Bronchial epithelial cell (primary cell): Measurements from ENCODE around the gene DPYD. TPM values are rescaled to one million over a fixed set of nuclear protein-coding genes. Genes with fewer than 3 reads are reported as not detected.

Source experiments
- DNase-seq: peaks from one replicate; pipeline ENCODE4 v3.0.0-alpha.2; 2010; ENCODE audit warnings: low read depth
- FAIRE-seq: peaks from 2 replicates; lab custom pipeline; 2011; peaks lifted over from hg19 to GRCh38; lab: Jason Lieb, UNC
- H3K27me3 ChIP-seq: 2 replicates; pipeline ENCODE4 v1.5.1; 2011; ENCODE audit warnings: low read length; ENCODE audit not compliant: control insufficient read depth, insufficient read depth
- H3K36me3 ChIP-seq: 2 replicates; pipeline ENCODE4 v1.5.1; 2011; ENCODE audit warnings: low read length; ENCODE audit not compliant: control insufficient read depth, insufficient read depth
- H3K4me3 ChIP-seq: 2 replicates; pipeline ENCODE4 v1.5.1; 2011; ENCODE audit warnings: mild to moderate bottlenecking, low read depth, low read length, control low read depth
- CTCF ChIP-seq: IDR thresholded peaks from 2 replicates; pipeline ENCODE4 v1.5.1; 2011; ENCODE audit warnings: mild to moderate bottlenecking, moderate library complexity, low read length, control low read depth, inconsistent platforms; ENCODE audit not compliant: insufficient read depth, severe bottlenecking
- total RNA-seq: library from RNA; depleted of rRNA; stranded (reverse); fragments of >200 nt; gene quantifications from 2 replicates; pipeline ENCODE4 v1.2.1, GENCODE V29; 2014

The DPYD gene
- total RNA-seq, 1 donor from 2014 or later, result 1.6 TPM

GRCh38 chr1:97581614-97582051 is 339.2 kb downstream of the DPYD start:
- H3K27me3 ChIP-seq, result no peaks in the 10 kb centered on the region
- no peak for TF ChIP-seq CTCF
- DNase-seq (peak; percentile 86), FAIRE-seq (no peak)
- no peaks in the 10 kb centered on the region for H3K36me3 ChIP-seq
- no peak overlapping the region for H3K4me3 ChIP-seq

GRCh38 chr1:97577613-97578012 is 343.2 kb downstream of the DPYD start:
- H3K36me3 ChIP-seq, result no peaks in the 10 kb centered on the region
- TF ChIP-seq CTCF, result no peak
- no peaks in the 10 kb centered on the region for H3K27me3 ChIP-seq
- DNase-seq (no peak), FAIRE-seq (no peak)
- H3K4me3 ChIP-seq, result no peak overlapping the region

- DNase-seq, result no peak
- Histone ChIP-seq H3K27me3 (no peaks in the 10 kb centered on the region), H3K36me3 (no peaks in the 10 kb centered on the region), H3K4me3 (no peak overlapping the region)
- FAIRE-seq, result no peak
- TF ChIP-seq CTCF, result no peak
These were observed 347.3 kb downstream of the DPYD start for GRCh38 chr1:97573553-97573952.

- no peak for FAIRE-seq
- no peak overlapping the region for H3K4me3 ChIP-seq
- DNase-seq, result no peak
- H3K36me3 ChIP-seq, result no peaks in the 10 kb centered on the region
- H3K27me3 ChIP-seq, result no peaks in the 10 kb centered on the region
- TF ChIP-seq CTCF, result no peak
These were observed 348.3 kb downstream of the DPYD start for GRCh38 chr1:97572561-97572960.

- Histone ChIP-seq H3K36me3 (no peaks in the 10 kb centered on the region), H3K4me3 (no peak overlapping the region), H3K27me3 (no peaks in the 10 kb centered on the region)
- DNase-seq, result no peak
- no peak for TF ChIP-seq CTCF
- FAIRE-seq, result no peak
These were observed 349.1 kb downstream of the DPYD start for GRCh38 chr1:97571760-97572159.

GRCh38 chr1:97570691-97571090 is 350.1 kb downstream of the DPYD start:
- H3K36me3 ChIP-seq, result no peaks in the 10 kb centered on the region
- DNase-seq (no peak), FAIRE-seq (no peak)
- TF ChIP-seq CTCF, result no peak
- H3K4me3 ChIP-seq, result no peak overlapping the region
- no peaks in the 10 kb centered on the region for H3K27me3 ChIP-seq
